Measurements from ENCODE around the gene CFAP74.
A peak's percentile ranks its signal among the peaks of the same experiment; 100 is the strongest.
"Not testable (repeated sequence)": the region's sequence is repeated elsewhere in the genome, so short reads cannot be mapped to it uniquely, and the experiment has no call there.

Gene CFAP74

DNA sequence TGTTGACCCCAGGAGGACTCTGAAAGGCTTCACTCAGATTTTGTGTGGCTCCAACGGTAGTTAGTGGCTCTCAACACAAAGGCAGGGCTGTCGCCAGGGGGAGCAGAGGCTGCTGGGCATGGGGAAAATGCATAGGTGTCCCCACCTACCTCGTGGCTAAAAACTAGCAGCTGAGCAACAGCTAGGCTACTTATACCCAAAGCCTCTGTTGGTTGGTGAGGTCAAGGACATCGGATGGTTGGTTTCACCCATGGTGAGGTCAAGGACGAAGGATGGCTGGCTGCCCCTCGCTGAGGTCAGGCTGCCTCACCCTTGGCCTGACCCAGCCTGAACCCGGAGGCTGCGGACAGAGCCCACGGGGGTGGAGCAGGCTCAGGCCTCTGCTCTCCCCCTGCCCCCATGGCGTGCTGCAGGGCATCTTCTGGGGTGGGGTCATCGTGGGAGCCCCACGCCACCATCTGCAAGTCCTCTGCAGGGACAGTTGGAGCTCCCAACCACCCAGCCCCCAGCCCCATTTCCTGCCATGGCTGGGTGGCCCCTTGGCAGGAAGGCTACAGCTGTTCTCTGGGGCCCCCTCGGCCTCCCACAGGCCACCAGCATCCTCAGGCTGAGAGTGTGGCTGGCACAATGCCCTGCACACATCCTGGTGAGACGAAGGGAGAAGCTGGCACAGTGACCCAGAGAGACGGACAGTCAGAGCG lies 104.2 kb downstream of the CFAP74 start:
- DNase-seq (ENCODE audit: low read depth) = no peak

- DNase-seq (ENCODE audit: low read depth) = no peak
Observed at GRCh38 chr1:1898246-1898933, 105.2 kb downstream of the CFAP74 start.

DNA sequence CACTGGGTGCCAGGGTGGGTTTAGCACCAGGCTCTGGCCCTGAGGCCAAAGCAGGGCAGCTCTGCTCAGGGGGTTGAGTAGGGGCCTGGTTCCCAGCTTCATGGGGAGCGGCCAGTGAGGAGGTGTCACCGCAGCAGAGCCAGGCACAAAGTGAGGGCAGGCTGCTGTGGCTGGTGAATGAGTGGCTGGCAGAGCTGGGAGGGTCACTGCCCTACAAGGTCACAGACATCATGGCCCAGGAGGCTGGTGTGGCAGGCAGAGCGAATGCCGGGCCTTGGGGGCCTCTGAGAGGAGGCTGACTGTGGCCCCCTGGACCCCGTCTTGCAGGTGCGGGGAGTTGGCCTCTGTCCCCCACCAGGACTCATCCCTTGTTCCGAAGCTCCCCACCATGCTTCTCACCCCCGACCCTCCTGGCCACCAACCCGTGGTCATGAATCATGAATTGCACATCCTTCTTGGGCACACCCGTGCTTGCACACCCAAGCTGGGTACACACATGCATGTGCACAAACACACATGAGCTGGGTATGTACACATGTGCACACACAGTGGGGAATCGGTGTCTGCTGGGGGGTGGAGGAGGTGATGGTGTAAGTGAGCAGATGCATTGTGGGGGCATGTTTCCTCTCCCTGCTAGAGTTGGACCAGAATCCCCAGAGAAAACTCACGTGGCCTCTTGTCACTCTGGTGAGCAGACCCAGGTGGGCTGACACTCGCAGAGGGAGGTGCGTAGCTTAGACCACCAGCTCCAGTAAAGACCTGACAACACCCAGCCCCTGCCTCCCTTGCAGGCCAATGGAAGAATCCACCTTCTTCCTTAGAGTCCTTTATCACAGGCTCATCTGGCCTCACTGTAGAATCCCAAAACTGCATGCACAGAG lies 107.9 kb downstream of the CFAP74 start:
- DNase-seq (ENCODE audit: low read depth) = no peak

DNA sequence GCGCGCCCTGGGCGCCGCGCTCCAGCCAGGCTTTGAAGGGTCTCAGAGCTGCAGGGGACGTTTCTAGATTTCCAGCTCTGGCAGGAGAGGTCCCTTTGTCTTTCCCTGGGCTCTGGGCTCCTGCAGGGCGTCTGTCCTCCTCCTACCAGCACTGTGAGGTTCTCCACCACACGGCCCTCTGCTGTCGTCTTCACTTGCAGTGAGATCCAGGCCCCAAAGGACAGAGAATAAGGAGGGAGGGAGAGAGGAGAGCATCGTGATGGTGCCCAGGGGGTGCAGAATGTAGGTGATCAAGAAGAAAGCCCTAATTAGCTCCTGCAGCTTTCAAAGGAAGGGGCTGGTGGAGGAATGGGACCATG lies 108.5 kb downstream of the CFAP74 start:
- no peak for DNase-seq (ENCODE audit: low read depth)

GRCh38 chr1:1894354-1895059 lies 109.1 kb downstream of the CFAP74 start:
- DNase-seq (ENCODE audit: low read depth) = no peak

DNA sequence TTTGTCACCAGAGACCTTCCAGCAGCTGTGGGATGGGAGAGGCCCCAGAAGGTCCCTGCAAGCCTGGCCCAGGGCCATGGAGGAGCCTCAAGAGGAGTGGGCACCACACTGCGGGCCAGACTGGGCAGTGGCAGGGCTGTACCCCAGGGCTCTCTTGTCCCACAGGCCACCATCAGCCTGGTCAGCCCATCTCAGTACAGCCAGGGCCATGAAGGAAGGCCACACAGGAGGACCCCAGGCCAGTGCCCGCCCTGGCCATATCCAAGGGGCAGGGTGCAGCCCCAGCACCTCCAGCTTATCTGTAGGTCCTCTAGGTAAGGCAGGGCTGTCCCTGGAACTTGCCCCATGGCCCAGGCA lies 109.6 kb downstream of the CFAP74 start:
- no peak for DNase-seq (ENCODE audit: low read depth)

GRCh38 chr1:1893291-1893985 lies 110.1 kb downstream of the CFAP74 start:
- DNase-seq (ENCODE audit: low read depth) = no peak

- no peak for DNase-seq (ENCODE audit: low read depth)
Observed at GRCh38 chr1:1892763-1893120, 110.8 kb downstream of the CFAP74 start.

- no peak for DNase-seq (ENCODE audit: low read depth)
Observed at GRCh38 chr1:1892079-1892762, 111.4 kb downstream of the CFAP74 start.

DNA sequence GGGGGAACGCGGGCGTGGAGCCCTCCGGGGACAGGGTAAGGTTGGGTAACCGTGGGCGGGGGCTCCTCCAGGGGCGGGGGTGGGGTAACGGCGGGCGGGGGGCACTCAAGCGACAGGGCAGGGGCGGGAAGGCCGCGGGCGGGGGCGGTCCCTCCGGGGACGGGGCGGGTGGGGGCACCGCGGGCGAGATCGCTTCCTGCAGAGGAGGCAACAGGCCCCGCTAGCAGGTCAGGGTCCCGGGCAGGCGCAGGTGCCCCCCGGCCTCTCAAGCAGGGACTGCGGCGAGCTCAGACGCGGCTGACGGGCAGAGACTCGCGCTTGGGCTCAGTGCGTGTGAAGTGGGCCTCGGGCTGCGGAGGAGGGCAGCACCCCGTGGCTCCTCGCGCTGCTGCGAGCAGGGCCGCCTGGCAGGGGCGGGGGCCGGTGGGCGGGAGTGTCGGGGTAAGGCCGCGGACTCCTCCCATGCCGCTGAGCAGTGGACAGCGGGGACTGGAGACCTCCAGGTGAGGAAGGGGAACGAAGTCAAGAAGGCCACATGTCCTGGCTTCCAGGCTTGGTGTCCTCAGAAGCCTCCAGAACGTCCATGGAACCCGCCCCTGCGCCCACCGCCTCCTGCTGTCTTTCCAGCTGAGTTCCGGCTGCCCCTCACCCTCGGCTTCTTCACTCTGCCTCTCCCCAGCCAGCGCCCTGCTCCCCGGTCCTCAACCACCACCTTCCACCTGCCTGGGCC lies 112.1 kb downstream of the CFAP74 start:
- DNase-seq (ENCODE audit: low read depth) = peak; percentile 66

- DNase-seq (ENCODE audit: low read depth) = peak; percentile 77
Observed at GRCh38 chr1:1890506-1891348, 112.9 kb downstream of the CFAP74 start, which contains the start of gene GNB1. GNB1 (minus strand) TSS chr1:1891087; CDS start chr1:1825453, 65,634 bp downstream.

DNA sequence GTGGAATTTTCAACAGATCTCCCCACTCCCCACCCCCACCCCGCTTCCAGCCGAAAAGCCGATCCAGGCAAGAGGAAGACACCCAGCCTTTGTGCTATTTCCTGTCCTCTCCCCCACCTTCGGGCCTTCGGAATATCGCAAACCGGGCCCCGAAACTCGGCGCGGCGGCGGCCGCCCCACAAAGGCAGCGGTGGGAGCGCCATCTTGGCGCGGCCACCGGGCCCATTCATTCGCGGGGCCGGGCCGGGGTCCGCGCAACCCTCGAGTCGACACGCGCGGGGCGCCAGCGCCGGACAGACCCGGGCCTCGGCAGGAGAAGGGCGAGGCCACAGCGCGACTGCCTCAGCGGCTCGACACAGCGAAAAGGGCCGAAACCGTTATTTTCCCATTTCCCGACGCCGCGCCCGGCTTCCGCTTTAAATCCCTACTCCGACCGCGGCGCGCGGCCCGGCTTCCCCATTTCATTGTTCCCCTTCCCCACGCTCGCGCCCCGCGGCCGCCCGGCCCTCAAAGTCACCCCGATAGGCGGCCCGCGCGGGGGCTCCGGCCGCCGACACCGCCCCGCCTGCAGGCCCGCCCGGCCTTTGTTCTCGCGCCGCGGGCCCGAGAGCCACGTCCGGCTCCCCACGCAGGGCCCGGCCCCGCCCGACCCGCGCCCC lies 113.6 kb downstream of the CFAP74 start:
- DNase-seq (ENCODE audit: low read depth) = peak; percentile 24

GRCh38 chr1:1889090-1889750 lies 114.4 kb downstream of the CFAP74 start:
- no peak for DNase-seq (ENCODE audit: low read depth)

DNA sequence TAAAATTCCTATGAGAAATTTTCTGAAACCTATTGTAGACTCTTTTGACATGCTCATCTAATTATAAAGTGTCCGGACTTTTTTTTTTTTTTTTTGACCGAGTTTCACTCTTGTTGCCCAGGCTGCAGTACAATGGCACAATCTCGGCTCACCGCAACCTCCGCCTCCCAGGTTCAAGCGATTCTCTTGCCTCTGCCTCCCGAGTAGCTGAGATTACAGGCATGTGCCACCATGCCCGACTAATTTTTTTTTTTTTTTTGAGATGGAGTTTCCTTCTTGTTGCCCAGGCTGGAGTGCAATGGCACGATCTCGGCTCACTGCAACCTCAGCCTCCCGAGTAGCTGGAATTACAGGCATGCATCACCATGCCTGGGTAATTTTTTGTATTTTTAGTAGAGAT lies 119.7 kb downstream of the CFAP74 start:
- not testable (repeated sequence) for DNase-seq (ENCODE audit: low read depth)

DNA sequence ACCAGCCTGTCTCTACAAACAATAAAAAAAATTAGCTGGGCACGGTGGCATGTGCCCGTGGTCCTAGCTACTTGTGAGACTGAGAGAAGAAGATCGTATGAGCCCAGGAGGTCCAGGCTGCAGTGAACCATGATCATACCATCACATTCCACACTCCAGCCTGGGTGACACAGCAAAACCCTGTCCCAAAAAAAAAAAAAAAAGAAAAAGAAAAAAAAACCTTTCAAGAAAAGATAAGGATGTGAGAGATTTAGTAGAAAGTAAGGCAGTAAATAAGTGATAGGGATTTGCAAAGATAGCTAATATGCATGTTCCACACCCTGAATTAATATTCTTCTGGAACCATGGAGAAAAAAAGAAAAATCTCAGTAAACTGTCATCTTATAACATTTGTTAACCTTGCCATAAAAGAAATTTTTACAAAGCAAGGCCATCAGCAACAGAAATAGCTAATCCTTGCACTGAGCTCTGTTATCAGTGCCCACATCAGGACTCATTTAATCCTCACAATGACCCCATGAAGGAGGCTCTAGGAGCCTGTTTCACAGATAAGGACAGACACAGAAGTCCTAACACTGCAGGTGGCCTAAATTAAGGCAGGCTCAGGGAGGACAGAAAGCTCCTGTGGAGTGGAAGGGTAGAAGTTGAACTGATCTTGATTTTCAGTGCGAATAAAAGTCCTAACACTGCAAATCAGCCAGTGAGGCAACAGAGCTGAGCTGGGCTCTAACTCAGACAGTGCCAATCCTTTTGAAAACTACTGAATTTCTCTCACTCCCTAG lies 120.3 kb downstream of the CFAP74 start:
- DNase-seq (ENCODE audit: low read depth) = no peak

DNA sequence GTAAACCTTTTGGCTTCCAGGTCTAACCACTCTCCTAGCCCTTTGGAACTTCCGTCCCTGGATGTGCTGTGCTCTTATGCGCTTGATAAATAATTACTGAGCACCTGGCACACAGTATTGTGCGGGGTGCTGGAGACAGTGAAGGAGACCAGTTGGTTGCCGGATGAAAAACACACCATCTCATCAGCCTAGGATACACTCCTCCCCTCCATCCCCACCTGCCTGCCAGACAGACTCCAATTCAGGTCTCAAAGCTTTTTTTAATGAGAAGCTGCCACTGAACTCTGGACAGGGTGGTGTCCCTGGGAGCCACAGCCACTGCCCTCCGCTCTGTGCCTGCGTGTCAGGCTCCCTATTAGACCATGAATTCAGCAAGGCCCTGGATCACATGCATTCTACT lies 121.9 kb downstream of the CFAP74 start:
- no peak for DNase-seq (ENCODE audit: low read depth)

- DNase-seq (ENCODE audit: low read depth) = no peak
Observed at GRCh38 chr1:1880617-1881312, 122.8 kb downstream of the CFAP74 start.

Measured in stimulated activated CD8-positive, alpha-beta memory T cell treated with anti-CD3 and anti-CD28 coated beads, Interleukin-4, amount 100 ng/mL, for 24 hours (primary cell).